ENCODE measurements around the gene KCNF1.

- TF ChIP-seq CTCF (IDR thresholded peaks at IDR 0.05) (no peak), EP300 (IDR thresholded peaks at IDR 0.05) (no peak), POLR2A (IDR thresholded peaks at IDR 0.05) (no peak)
These were observed 27.8 kb upstream of the KCNF1 start for GRCh38 chr2:10883801-10884478.

Measured in tibial nerve (tissue), 4 donors.